Epithelial cell of proximal tubule (primary cell): ENCODE data around the gene NOL3. TPM values are rescaled to one million over a fixed set of nuclear protein-coding genes. Genes with fewer than 3 reads are reported as not detected.

ENCODE experiments used
- DNase-seq: peaks from one replicate; pipeline ENCODE4 v3.0.0-alpha.2; 2011; ENCODE audit warnings: low read depth
- H3K4me3 ChIP-seq: 2 replicates; pipeline ENCODE4 v1.5.1; 2011; ENCODE audit warnings: low read depth, mild to moderate bottlenecking, low read length
- CTCF ChIP-seq: conservative IDR thresholded peaks from 2 replicates; pipeline ENCODE4 v1.5.1; 2012; ENCODE audit warnings: low read depth, mild to moderate bottlenecking, low read length
- total RNA-seq: library from RNA; depleted of rRNA; stranded (reverse); fragments of >200 nt; gene quantifications from 2 replicates; pipeline ENCODE4 v1.2.3, GENCODE V29; 2015

The NOL3 gene
- total RNA-seq, 1 donor from 2014 or later, result 39.4 TPM

- no peak overlapping the region for H3K4me3 ChIP-seq
- DNase-seq, result no peak
- TF ChIP-seq CTCF, result no peak
These were observed 25.3 kb downstream of the NOL3 start for GRCh38 chr16:67195676-67196075.

GRCh38 chr16:67196881-67197280 is 26.5 kb downstream of the NOL3 start:
- no peak for DNase-seq
- no peak overlapping the region for H3K4me3 ChIP-seq
- no peak for TF ChIP-seq CTCF

- DNase-seq, result no peak
- no peak overlapping the region for H3K4me3 ChIP-seq
- TF ChIP-seq CTCF, result no peak
These were observed 27.4 kb downstream of the NOL3 start for GRCh38 chr16:67197704-67198103.

GRCh38 chr16:67198238-67198734 is 27.9 kb downstream of the NOL3 start:
- H3K4me3 ChIP-seq, result no peak overlapping the region
- DNase-seq, result no peak
- TF ChIP-seq CTCF, result peak; percentile 94

- TF ChIP-seq CTCF, result peak; percentile 60
- no peak for DNase-seq
- H3K4me3 ChIP-seq, result peak within 1 kb of the TSS; percentile 43
These were observed 28.9 kb downstream of the NOL3 start, which contains the start of gene ELMO3 for GRCh38 chr16:67199011-67199807. TSS of gene ELMO3 (plus strand) at chr16:67199131. CDS start at chr16:67199327, 196 bp downstream.

GRCh38 chr16:67199808-67200198 is 29.5 kb downstream of the NOL3 start:
- peak overlapping the region; percentile 43 for H3K4me3 ChIP-seq
- TF ChIP-seq CTCF, result no peak

GRCh38 chr16:67200491-67200890 is 30.2 kb downstream of the NOL3 start:
- no peak for TF ChIP-seq CTCF
- no peak for DNase-seq
- H3K4me3 ChIP-seq, result no peak overlapping the region

More at GRCh38 chr16:67199808-67200198, 29.5 kb downstream of the NOL3 start:
- DNase-seq, result no peak
